CD14-positive monocyte (primary cell): ENCODE data around the gene NDUFAF8. TPM values are rescaled to one million over a fixed set of nuclear protein-coding genes. Genes with fewer than 3 reads are reported as not detected.

Source experiments
- DNase-seq, 3 donors: peaks; one replicate each; pipeline ENCODE4 v3.0.0-alpha.2; 2011 to 2022
- H2AFZ ChIP-seq: 2 replicates; pipeline ENCODE4 v1.6.0; 2012; ENCODE audit warnings: mild to moderate bottlenecking, low read depth, low read length, inconsistent platforms; ENCODE audit not compliant: insufficient read depth, poor library complexity, severe bottlenecking
- H3K27ac ChIP-seq, 2 donors: 1 replicate in 1 of 2; 2 replicates in 1 of 2; pipeline ENCODE4 v1.5.1; 2012 to 2013; ENCODE audit warnings: low read length in 2 of 2, control low read depth in 1 of 2, inconsistent platforms in 1 of 2, low read depth in 1 of 2, mild to moderate bottlenecking in 1 of 2
- H3K27me3 ChIP-seq, 2 donors: one replicate each; pipeline versions ENCODE4 v1.6.0 to v1.6.1; 2011 to 2013; ENCODE audit warnings: low read length in 2 of 2; ENCODE audit not compliant: control insufficient read depth in 2 of 2, insufficient read depth in 2 of 2
- H3K36me3 ChIP-seq, 2 donors: replicated peaks in 1 of 2; 1 replicate in 1 of 2; 2 replicates in 1 of 2; pipeline versions ENCODE4 v1.5.1 to v1.6.1; 2012 to 2013; ENCODE audit warnings: low read length in 2 of 2, control low read depth in 1 of 2, inconsistent platforms in 1 of 2, mild to moderate bottlenecking in 1 of 2; ENCODE audit not compliant: insufficient read depth in 2 of 2, control insufficient read depth in 1 of 2
- H3K4me1 ChIP-seq, 2 donors: 1 replicate in 1 of 2; 2 replicates in 1 of 2; pipeline versions ENCODE4 v1.5.1 to v1.6.1; 2012 to 2013; ENCODE audit warnings: low read length in 2 of 2, control low read depth in 1 of 2, inconsistent platforms in 1 of 2, mild to moderate bottlenecking in 1 of 2, moderate library complexity in 1 of 2; ENCODE audit not compliant: insufficient read depth in 2 of 2, control insufficient read depth in 1 of 2
- H3K4me2 ChIP-seq: replicated peaks from 2 replicates; pipeline ENCODE3; 2012; ENCODE audit warnings: low read length, moderate library complexity, mild to moderate bottlenecking; ENCODE audit not compliant: poor library complexity, severe bottlenecking; ENCODE audit errors: extremely low read depth
- H3K4me3 ChIP-seq, 3 experiments: fragments of 200-600 bp in 1 of 3; sonication (generic) in 1 of 3; replicated peaks in 1 of 3; 1 replicate in 2 of 3; 2 replicates in 1 of 3; pipeline ENCODE4 v1.5.1; 2011 to 2013; ENCODE audit warnings: low read length in 3 of 3, mild to moderate bottlenecking in 3 of 3, control low read depth in 2 of 3, low read depth in 2 of 3, inconsistent platforms in 1 of 3, moderate library complexity in 1 of 3
- H3K79me2 ChIP-seq: 2 replicates; pipeline ENCODE4 v1.6.0; 2012; ENCODE audit warnings: mild to moderate bottlenecking, control low read depth, inconsistent platforms, low read length, moderate library complexity; ENCODE audit not compliant: insufficient read depth
- H3K9ac ChIP-seq: 2 replicates; pipeline ENCODE4 v1.6.0; 2017; ENCODE audit warnings: low read length, mild to moderate bottlenecking; ENCODE audit not compliant: insufficient read depth, poor library complexity, severe bottlenecking
- H3K9me3 ChIP-seq, 2 donors: replicated peaks in 1 of 2; 1 replicate in 1 of 2; 2 replicates in 1 of 2; pipeline versions ENCODE4 v1.5.1 to v1.6.1; 2012 to 2013; ENCODE audit warnings: low read length in 2 of 2, control low read depth in 1 of 2; ENCODE audit not compliant: control insufficient read depth in 1 of 2, insufficient read depth in 1 of 2
- H4K20me1 ChIP-seq: 2 replicates; pipeline ENCODE4 v1.6.0; 2012; ENCODE audit warnings: mild to moderate bottlenecking, low read length, control low read depth, moderate library complexity; ENCODE audit not compliant: insufficient read depth
- H3K27ac Mint-ChIP-seq, 7 donors: one replicate each; pipeline ENCODE4 v1.8.0; 2020; ENCODE audit warnings: mild to moderate bottlenecking in 7 of 7, mixed read lengths in 7 of 7, moderate library complexity in 6 of 7, inconsistent platforms in 2 of 7
- H3K27me3 Mint-ChIP-seq, 3 donors: one replicate each; pipeline ENCODE4 v1.8.0; 2021 to 2022; ENCODE audit warnings: low read depth in 3 of 3, mild to moderate bottlenecking in 3 of 3, mixed read lengths in 3 of 3, moderate library complexity in 3 of 3, inconsistent platforms in 1 of 3
- H3K36me3 Mint-ChIP-seq, 2 donors: one replicate each; pipeline ENCODE4 v1.8.0; 2020; ENCODE audit warnings: mixed read lengths in 2 of 2, inconsistent platforms in 1 of 2, mild to moderate bottlenecking in 1 of 2
- H3K4me1 Mint-ChIP-seq: one replicate; pipeline ENCODE4 v1.8.0; 2020; ENCODE audit warnings: mild to moderate bottlenecking, mixed read lengths
- H3K4me3 Mint-ChIP-seq, 2 donors: one replicate each; pipeline ENCODE4 v1.8.0; 2020; ENCODE audit warnings: mild to moderate bottlenecking in 2 of 2, mixed read lengths in 2 of 2, moderate library complexity in 1 of 2
- H3K9me3 Mint-ChIP-seq, 7 donors: one replicate each; pipeline ENCODE4 v1.8.0; 2020 to 2022; ENCODE audit warnings: mixed read lengths in 7 of 7, mild to moderate bottlenecking in 6 of 7, moderate library complexity in 6 of 7, inconsistent platforms in 2 of 7
- WGBS: methylation state at CpG from one replicate; pipeline ENCODE4 v1.1.5; 2013; ENCODE audit warnings: missing lambda C conversion rate; ENCODE audit not compliant: insufficient coverage; 5-methylcytosine and 5-hydroxymethylcytosine counted together
- intact Hi-C, 2 donors: fragments of 100-400 bp; cut with micrococcal nuclease; formaldehyde crosslinking; loops; one replicate each; pipeline versions ENCODE4 v1.15.0 to v1.15.1; 2023
- polyA plus RNA-seq, 3 donors: library from polyadenylated mRNA; depleted of rRNA in 1 of 3; unstranded in 2 of 3; stranded (reverse) in 1 of 3; fragments of 300-500 nt in 2 of 3; fragments of >200 nt in 1 of 3; fragmentation: Illumina TruSeq in 2 of 3; gene quantifications; 1 replicate in 2 of 3; 2 replicates in 1 of 3; pipeline ENCODE4 v1.2.3, GENCODE V29; 2012 to 2021
- TF ChIP-seq, protein P1 (sequence below): fragments of 200-600 bp; IDR thresholded peaks from one replicate; pipeline ENCODE4 v1.8.0; 2022; ENCODE audit warnings: antibody characterized with exemption, mild to moderate bottlenecking

Gene NDUFAF8
- polyA plus RNA-seq, 3 donors: 27.0 to 61.3 (median 41.0) TPM

DNA sequence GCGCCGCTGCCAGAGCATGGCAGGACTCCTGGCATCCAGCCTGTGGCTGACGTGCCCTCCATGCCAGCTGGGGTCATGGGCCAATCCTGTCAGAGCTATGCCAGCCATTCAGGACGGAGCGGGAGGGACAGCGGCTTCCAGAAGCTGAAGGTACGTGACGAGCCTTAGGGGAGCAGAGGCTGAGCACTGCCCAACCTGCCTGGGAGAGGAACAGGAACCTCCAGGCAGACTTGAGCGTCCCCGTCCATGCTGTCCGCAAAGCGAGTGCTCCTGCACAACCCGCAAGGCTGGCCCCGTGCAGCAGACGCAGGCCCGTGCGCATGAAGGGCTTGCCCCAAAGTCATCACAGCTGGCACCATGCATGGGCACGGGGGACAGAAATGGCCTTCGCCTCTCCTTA is 21.5 kb downstream of the NDUFAF8 start:
- TF ChIP-seq, protein P1, sequence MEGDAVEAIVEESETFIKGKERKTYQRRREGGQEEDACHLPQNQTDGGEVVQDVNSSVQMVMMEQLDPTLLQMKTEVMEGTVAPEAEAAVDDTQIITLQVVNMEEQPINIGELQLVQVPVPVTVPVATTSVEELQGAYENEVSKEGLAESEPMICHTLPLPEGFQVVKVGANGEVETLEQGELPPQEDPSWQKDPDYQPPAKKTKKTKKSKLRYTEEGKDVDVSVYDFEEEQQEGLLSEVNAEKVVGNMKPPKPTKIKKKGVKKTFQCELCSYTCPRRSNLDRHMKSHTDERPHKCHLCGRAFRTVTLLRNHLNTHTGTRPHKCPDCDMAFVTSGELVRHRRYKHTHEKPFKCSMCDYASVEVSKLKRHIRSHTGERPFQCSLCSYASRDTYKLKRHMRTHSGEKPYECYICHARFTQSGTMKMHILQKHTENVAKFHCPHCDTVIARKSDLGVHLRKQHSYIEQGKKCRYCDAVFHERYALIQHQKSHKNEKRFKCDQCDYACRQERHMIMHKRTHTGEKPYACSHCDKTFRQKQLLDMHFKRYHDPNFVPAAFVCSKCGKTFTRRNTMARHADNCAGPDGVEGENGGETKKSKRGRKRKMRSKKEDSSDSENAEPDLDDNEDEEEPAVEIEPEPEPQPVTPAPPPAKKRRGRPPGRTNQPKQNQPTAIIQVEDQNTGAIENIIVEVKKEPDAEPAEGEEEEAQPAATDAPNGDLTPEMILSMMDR: no peak
- peaks cover 29% of the 10 kb centered on the region for H3K79me2 ChIP-seq
- H4K20me1 ChIP-seq: peaks cover 84% of the 10 kb centered on the region
- H3K36me3 Mint-ChIP-seq: peaks cover 73 to 92% of the 10 kb centered on the region in 2 donors
- H3K9me3 ChIP-seq: no peaks in the 10 kb centered on the region
- no peak overlapping the region for H3K4me3 Mint-ChIP-seq
- H3K36me3 ChIP-seq: peaks cover 85 to 96% of the 10 kb centered on the region in 2 donors
- DNase-seq: no peak
- peaks cover 6 to 8% of the 10 kb centered on the region in 2 donors for H3K4me1 ChIP-seq
- H3K27me3 Mint-ChIP-seq: peaks cover 0 to 2% (median 0%) of the 10 kb centered on the region in 3 donors
- no peak overlapping the region for H3K4me3 ChIP-seq
- H3K4me1 Mint-ChIP-seq: peaks cover 8% of the 10 kb centered on the region
- H3K4me2 ChIP-seq: no peak overlapping the region
- 96% methylated on average over 19 of the region's 19 CpGs for WGBS
- H3K27me3 ChIP-seq: no peaks in the 10 kb centered on the region
- no peak overlapping the region for H2AFZ ChIP-seq
- H3K9ac ChIP-seq: no peak overlapping the region
- no peak overlapping the region for H3K27ac ChIP-seq
- no peak overlapping the region for H3K27ac Mint-ChIP-seq
- H3K9me3 Mint-ChIP-seq: peaks cover 0 to 2% (median 0%) of the 10 kb centered on the region in 7 donors
- intact Hi-C loops: no loop called here

DNA sequence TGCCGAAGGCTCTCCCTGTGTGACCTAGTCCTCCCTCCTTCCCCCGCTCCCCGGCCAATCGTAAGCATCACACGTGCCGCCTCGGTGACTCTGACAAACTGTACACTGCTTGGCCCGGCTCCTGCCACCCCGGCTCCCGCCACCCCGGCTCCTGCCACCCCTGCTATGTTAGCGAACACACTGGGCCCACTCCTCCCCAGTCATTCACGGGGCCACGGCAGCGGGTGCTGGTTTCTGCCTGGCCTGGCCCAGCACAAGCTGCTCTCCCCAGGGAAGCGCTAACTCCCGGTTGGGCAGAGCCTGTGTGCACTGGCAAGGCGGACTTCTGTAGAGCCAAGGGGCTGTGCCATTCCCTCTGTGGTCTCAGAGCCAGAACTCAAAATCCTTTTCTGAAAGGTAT is 22.0 kb downstream of the NDUFAF8 start:
- WGBS: 95% methylated on average over 15 of the region's 18 CpGs
- Mint-ChIP-seq H3K36me3 (peaks cover 77 to 94% of the 10 kb centered on the region in 2 donors), H3K4me3 (no peak overlapping the region), H3K27ac (no peak overlapping the region), H3K4me1 (peaks cover 4% of the 10 kb centered on the region), H3K9me3 (peaks cover 0 to 2% (median 0%) of the 10 kb centered on the region in 7 donors), H3K27me3 (peaks cover 0 to 2% (median 0%) of the 10 kb centered on the region in 3 donors)
- H2AFZ ChIP-seq: no peak overlapping the region
- peaks cover 84% of the 10 kb centered on the region for H4K20me1 ChIP-seq
- no peak overlapping the region for H3K4me2 ChIP-seq
- no peaks in the 10 kb centered on the region for H3K9me3 ChIP-seq
- no peaks in the 10 kb centered on the region for H3K27me3 ChIP-seq
- intact Hi-C loops: no loop called here
- DNase-seq: no peak
- no peak overlapping the region for H3K27ac ChIP-seq
- H3K36me3 ChIP-seq: peaks cover 89 to 100% of the 10 kb centered on the region in 2 donors
- H3K79me2 ChIP-seq: peaks cover 34% of the 10 kb centered on the region
- H3K9ac ChIP-seq: no peak overlapping the region
- TF ChIP-seq, protein P1: no peak
- H3K4me1 ChIP-seq: peaks cover 2 to 4% of the 10 kb centered on the region in 2 donors
- H3K4me3 ChIP-seq: no peak overlapping the region
